HepG2 (cell line): Measurements from ENCODE around the gene FBXL20. TPM values are rescaled to one million over a fixed set of nuclear protein-coding genes. Genes with fewer than 3 reads are reported as not detected.

Experiments used
- ATF4 ChIP-seq, 2 experiments: fragments of 450-650 bp in 1 of 2; sonication (generic) in 1 of 2; formaldehyde crosslinking; IDR thresholded peaks; 2 replicates each; pipeline versions ENCODE4 v1.5.0 to v1.8.0; 2020 to 2022; ENCODE audit warnings: mild to moderate bottlenecking in 1 of 2, missing genetic modification reagents in 1 of 2
- CREB1 ChIP-seq, 2 experiments: fragments of 450-650 bp in 1 of 2; IDR thresholded peaks; 2 replicates each; pipeline ENCODE4 v1.6.1; 2016 to 2017; ENCODE audit warnings: control low read depth in 1 of 2, mild to moderate bottlenecking in 1 of 2, missing compliant biosample characterization in 1 of 2, missing genetic modification characterization in 1 of 2
- HMGXB4 ChIP-seq, 2 experiments: sonication (generic) in 1 of 2; formaldehyde crosslinking in 1 of 2; IDR thresholded peaks; 2 replicates each; pipeline versions ENCODE4 v1.4.0 to v1.6.1; 2018 to 2020; ENCODE audit warnings: missing genetic modification reagents in 2 of 2, borderline replicate concordance in 1 of 2, low read depth in 1 of 2, mild to moderate bottlenecking in 1 of 2, missing biosample characterization in 1 of 2
- MEF2D ChIP-seq: sonication (generic); formaldehyde crosslinking; IDR thresholded peaks from 2 replicates; pipeline ENCODE4 v1.5.1; 2020; ENCODE audit warnings: mild to moderate bottlenecking, missing genetic modification reagents
- RBFOX2 ChIP-seq: fragments of 200-400 bp; formaldehyde crosslinking; IDR thresholded peaks from 2 replicates; pipeline ENCODE4 v1.6.1; 2017; ENCODE audit warnings: low read depth, mild to moderate bottlenecking, low read length
- SOX6 ChIP-seq, 2 experiments: fragments of 450-650 bp in 1 of 2; sonication (generic) in 1 of 2; formaldehyde crosslinking in 1 of 2; IDR thresholded peaks; 2 replicates each; pipeline versions ENCODE4 v1.4.0 to v1.6.1; 2017 to 2020; ENCODE audit warnings: antibody characterized with exemption in 1 of 2, mild to moderate bottlenecking in 1 of 2, missing genetic modification reagents in 1 of 2
- YY1 ChIP-seq: IDR thresholded peaks from 2 replicates; pipeline ENCODE4 v1.6.1; 2011; ENCODE audit warnings: low read length, low read depth, moderate library complexity, mild to moderate bottlenecking; ENCODE audit not compliant: insufficient read depth, insufficient replicate concordance
- ZBTB7A ChIP-seq: sonication (generic); formaldehyde crosslinking; IDR thresholded peaks from 2 replicates; pipeline ENCODE4 v1.8.0; 2022; ENCODE audit warnings: mild to moderate bottlenecking, missing genetic modification reagents
- ZNF224 ChIP-seq: sonication (generic); formaldehyde crosslinking; IDR thresholded peaks from 2 replicates; pipeline ENCODE4 v1.5.0; 2020; ENCODE audit warnings: mild to moderate bottlenecking, missing genetic modification reagents
- ZNF768 ChIP-seq: sonication (generic); formaldehyde crosslinking; IDR thresholded peaks from 2 replicates; pipeline ENCODE4 v1.4.0; 2020; ENCODE audit warnings: missing genetic modification reagents
- polyA plus RNA-seq, 8 experiments: library from polyadenylated mRNA; depleted of rRNA in 3 of 8; stranded (reverse) in 7 of 8; unstranded in 1 of 8; fragments of >200 nt; fragmentation: Illumina TruSeq in 4 of 8; extraction: Trizol in 4 of 8; gene quantifications; 2 replicates each; pipeline versions ENCODE4 v1.2.1 to v1.2.3, GENCODE V29; 2011 to 2016; ENCODE audit warnings: low read depth in 4 of 8, missing spikeins in 1 of 8, mixed read lengths in 1 of 8; ENCODE audit not compliant: insufficient read depth in 1 of 8
- total RNA-seq, 5 experiments: library from RNA; depleted of rRNA; stranded (reverse); fragments of >200 nt; fragmentation: Illumina TruSeq; extraction: Trizol; gene quantifications; 2 replicates each; pipeline ENCODE4 v1.2.3, GENCODE V29; 2016; ENCODE audit warnings: low read depth in 1 of 5
- TF ChIP-seq, protein P1 (sequence below): sonication (generic); formaldehyde crosslinking; IDR thresholded peaks from 2 replicates; pipeline ENCODE4 v1.9.0; 2021; ENCODE audit warnings: mild to moderate bottlenecking, missing genetic modification reagents
- TF ChIP-seq, protein P2 (sequence below): sonication (generic); formaldehyde crosslinking; IDR thresholded peaks from 2 replicates; pipeline ENCODE4 v1.8.0; 2023; ENCODE audit warnings: mild to moderate bottlenecking, missing genetic modification reagents
- TF ChIP-seq, protein P3 (sequence below): sonication (generic); formaldehyde crosslinking; IDR thresholded peaks from 2 replicates; pipeline ENCODE4 v1.4.0; 2020; ENCODE audit warnings: missing genetic modification reagents, low read depth, mild to moderate bottlenecking, borderline replicate concordance

FBXL20 gene
- total and polyA plus RNA-seq, 2 of the 13 experiments (the other 11 are each of a cell fraction or from before 2014, with no cell fraction given) = 10.2 to 10.3 TPM

DNA sequence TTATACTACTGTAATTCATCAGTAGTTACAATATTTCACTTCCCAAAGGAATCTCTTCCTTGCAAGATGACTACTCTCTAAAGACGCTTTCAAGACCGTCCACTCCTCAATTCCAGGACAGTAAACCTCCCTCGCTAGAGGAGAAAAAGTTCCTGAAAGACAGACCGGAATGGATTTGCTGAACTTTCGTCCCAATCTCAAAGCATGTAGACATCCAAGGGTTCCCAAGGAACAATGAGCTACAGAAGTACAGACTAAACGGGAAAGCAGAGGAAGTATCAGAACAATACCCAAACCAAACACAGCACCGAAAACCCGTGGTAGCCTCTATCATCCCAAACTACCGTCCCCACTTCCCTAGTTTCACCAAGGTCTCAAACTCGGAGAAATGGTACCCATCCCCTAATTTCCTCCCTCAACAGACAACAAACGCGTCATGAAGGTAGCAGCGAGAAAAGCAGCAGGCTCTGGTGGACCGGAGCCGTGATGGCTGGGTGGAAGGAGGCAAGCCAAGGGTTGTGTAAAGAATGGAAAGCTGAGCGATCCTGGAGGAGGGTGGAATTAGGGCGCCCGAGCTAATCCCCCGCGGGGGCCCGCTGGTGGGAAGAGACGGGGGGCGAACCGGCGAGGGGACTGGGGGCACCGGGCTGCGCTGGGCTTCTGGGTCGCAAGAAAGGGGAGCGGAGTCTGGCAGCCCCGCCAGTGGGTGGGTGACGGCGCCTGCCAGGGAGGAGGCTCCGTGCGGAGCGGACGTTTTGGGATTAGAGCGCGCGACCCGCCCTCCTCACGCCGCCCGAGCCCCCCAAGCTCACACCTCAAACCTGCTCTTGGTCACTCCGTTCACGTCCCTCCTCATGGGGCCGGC is 647 bp downstream of the FBXL20 start (continued):
- TF ChIP-seq, protein P1, sequence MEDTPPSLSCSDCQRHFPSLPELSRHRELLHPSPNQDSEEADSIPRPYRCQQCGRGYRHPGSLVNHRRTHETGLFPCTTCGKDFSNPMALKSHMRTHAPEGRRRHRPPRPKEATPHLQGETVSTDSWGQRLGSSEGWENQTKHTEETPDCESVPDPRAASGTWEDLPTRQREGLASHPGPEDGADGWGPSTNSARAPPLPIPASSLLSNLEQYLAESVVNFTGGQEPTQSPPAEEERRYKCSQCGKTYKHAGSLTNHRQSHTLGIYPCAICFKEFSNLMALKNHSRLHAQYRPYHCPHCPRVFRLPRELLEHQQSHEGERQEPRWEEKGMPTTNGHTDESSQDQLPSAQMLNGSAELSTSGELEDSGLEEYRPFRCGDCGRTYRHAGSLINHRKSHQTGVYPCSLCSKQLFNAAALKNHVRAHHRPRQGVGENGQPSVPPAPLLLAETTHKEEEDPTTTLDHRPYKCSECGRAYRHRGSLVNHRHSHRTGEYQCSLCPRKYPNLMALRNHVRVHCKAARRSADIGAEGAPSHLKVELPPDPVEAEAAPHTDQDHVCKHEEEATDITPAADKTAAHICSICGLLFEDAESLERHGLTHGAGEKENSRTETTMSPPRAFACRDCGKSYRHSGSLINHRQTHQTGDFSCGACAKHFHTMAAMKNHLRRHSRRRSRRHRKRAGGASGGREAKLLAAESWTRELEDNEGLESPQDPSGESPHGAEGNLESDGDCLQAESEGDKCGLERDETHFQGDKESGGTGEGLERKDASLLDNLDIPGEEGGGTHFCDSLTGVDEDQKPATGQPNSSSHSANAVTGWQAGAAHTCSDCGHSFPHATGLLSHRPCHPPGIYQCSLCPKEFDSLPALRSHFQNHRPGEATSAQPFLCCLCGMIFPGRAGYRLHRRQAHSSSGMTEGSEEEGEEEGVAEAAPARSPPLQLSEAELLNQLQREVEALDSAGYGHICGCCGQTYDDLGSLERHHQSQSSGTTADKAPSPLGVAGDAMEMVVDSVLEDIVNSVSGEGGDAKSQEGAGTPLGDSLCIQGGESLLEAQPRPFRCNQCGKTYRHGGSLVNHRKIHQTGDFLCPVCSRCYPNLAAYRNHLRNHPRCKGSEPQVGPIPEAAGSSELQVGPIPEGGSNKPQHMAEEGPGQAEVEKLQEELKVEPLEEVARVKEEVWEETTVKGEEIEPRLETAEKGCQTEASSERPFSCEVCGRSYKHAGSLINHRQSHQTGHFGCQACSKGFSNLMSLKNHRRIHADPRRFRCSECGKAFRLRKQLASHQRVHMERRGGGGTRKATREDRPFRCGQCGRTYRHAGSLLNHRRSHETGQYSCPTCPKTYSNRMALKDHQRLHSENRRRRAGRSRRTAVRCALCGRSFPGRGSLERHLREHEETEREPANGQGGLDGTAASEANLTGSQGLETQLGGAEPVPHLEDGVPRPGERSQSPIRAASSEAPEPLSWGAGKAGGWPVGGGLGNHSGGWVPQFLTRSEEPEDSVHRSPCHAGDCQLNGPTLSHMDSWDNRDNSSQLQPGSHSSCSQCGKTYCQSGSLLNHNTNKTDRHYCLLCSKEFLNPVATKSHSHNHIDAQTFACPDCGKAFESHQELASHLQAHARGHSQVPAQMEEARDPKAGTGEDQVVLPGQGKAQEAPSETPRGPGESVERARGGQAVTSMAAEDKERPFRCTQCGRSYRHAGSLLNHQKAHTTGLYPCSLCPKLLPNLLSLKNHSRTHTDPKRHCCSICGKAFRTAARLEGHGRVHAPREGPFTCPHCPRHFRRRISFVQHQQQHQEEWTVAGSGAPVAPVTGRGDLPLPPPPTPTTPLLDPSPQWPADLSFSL (CRISPR knock-in tag) = 0 out of 2 replicates have a peak, but pooled peaks have one; percentile 32
- peak; percentile 15; the same call in 1 of the 2 replicates for TF ChIP-seq ZNF768
- peak in 1 of 2 experiments; percentile 28; a peak in 1 of 4 replicates for TF ChIP-seq ATF4 (CRISPR knock-in tag; IDR thresholded peaks at IDR 0.05)
- TF ChIP-seq HMGXB4 (CRISPR knock-in tag; IDR thresholded peaks at IDR 0.05; ENCODE audit: borderline replicate concordance in 1 of 2, low read depth in 1 of 2) = peak in 1 of 2 experiments; percentile 10; a peak in 2 of 4 replicates
- TF ChIP-seq YY1 = peak; percentile 23
- no peak for TF ChIP-seq RBFOX2
- TF ChIP-seq MEF2D (CRISPR knock-in tag) = 0 out of 2 replicates have a peak, but pooled peaks have one; percentile 18
- peak; percentile 44; the same call in 1 of the 2 replicates for TF ChIP-seq CREB1 (IDR thresholded peaks at IDR 0.05)
- TF ChIP-seq CREB1 (CRISPR knock-in tag; IDR thresholded peaks at IDR 0.05) = no peak
- no peak for TF ChIP-seq SOX6 (IDR thresholded peaks at IDR 0.05)
- 0 out of 2 replicates have a peak, but pooled peaks have one; percentile 2 for TF ChIP-seq SOX6 (CRISPR knock-in tag; IDR thresholded peaks at IDR 0.05)
- TF ChIP-seq, protein P2, sequence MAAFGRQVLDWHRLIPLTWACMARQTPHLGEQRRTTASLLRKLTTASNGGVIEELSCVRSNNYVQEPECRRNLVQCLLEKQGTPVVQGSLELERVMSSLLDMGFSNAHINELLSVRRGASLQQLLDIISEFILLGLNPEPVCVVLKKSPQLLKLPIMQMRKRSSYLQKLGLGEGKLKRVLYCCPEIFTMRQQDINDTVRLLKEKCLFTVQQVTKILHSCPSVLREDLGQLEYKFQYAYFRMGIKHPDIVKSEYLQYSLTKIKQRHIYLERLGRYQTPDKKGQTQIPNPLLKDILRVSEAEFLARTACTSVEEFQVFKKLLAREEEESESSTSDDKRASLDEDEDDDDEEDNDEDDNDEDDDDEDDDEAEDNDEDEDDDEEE (CRISPR knock-in tag) = 0 out of 2 replicates have a peak, but pooled peaks have one; percentile 50
- no peak; the same call in 1 of the 2 replicates for TF ChIP-seq ZBTB7A (CRISPR knock-in tag)
- no peak for TF ChIP-seq ZNF224 (CRISPR knock-in tag)
- TF ChIP-seq, protein P3, sequence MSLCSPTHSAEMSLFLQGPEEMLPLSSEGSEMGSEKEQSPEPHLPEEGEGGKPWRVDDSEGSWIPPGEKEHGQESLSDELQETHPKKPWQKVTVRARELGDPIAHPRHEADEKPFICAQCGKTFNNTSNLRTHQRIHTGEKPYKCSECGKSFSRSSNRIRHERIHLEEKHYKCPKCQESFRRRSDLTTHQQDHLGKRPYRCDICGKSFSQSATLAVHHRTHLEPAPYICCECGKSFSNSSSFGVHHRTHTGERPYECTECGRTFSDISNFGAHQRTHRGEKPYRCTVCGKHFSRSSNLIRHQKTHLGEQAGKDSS (CRISPR knock-in tag) = 0 out of 2 replicates have a peak, but pooled peaks have one; percentile 5
